DOHH2 (cell line): ENCODE results near the gene FASTKD3.

Source experiments
- H3F3A ChIP-seq: fragments of 200-600 bp; sonication (generic), shearing (Covaris generic); 2 replicates; pipeline ENCODE4 v1.6.0; 2016; ENCODE audit warnings: antibody characterized with exemption, mild to moderate bottlenecking; ENCODE audit not compliant: control insufficient read depth, insufficient read depth
- H3K27ac ChIP-seq: fragments of 200-600 bp; sonication (generic); 2 replicates; pipeline ENCODE4 v1.5.1; 2014; ENCODE audit warnings: low read depth, mild to moderate bottlenecking, low read length, moderate library complexity
- H3K27me3 ChIP-seq: fragments of 200-600 bp; sonication (generic); 2 replicates; pipeline ENCODE4 v1.6.1; 2014; ENCODE audit warnings: mild to moderate bottlenecking, low read length, mixed read lengths; ENCODE audit not compliant: control insufficient read depth
- H3K36me3 ChIP-seq: fragments of 200-600 bp; sonication (generic); 2 replicates; pipeline ENCODE4 v1.6.1; 2014; ENCODE audit warnings: mild to moderate bottlenecking, low read length, moderate library complexity, mixed read lengths; ENCODE audit not compliant: control insufficient read depth
- H3K4me1 ChIP-seq: fragments of 200-600 bp; sonication (generic); 2 replicates; pipeline ENCODE4 v1.6.1; 2014; ENCODE audit warnings: mild to moderate bottlenecking, low read length, mixed read lengths; ENCODE audit not compliant: control insufficient read depth
- H3K4me2 ChIP-seq: fragments of 200-600 bp; sonication (generic); 2 replicates; pipeline ENCODE4 v1.6.0; 2014; ENCODE audit warnings: mild to moderate bottlenecking, low read length, moderate library complexity
- H3K4me3 ChIP-seq: fragments of 200-600 bp; sonication (generic); 2 replicates; pipeline ENCODE4 v1.5.1; 2014; ENCODE audit warnings: mild to moderate bottlenecking, low read length, mixed read lengths
- H3K79me2 ChIP-seq: fragments of 200-600 bp; sonication (generic); 2 replicates; pipeline ENCODE4 v1.6.1; 2014; ENCODE audit warnings: mild to moderate bottlenecking, low read length, mixed read lengths; ENCODE audit not compliant: control insufficient read depth
- H3K9me2 ChIP-seq: fragments of 200-600 bp; sonication (generic); replicated peaks from 2 replicates; pipeline ENCODE4 v1.6.1; 2014; ENCODE audit warnings: mild to moderate bottlenecking, low read length, mixed read lengths; ENCODE audit not compliant: control insufficient read depth
- H3K9me3 ChIP-seq: fragments of 200-600 bp; sonication (generic); 2 replicates; pipeline ENCODE4 v1.6.1; 2014; ENCODE audit warnings: antibody characterized with exemption, low read length, mixed read lengths; ENCODE audit not compliant: control insufficient read depth, insufficient read depth
- H4K20me1 ChIP-seq: fragments of 200-600 bp; sonication (generic); 2 replicates; pipeline ENCODE4 v1.6.0; 2014; ENCODE audit warnings: low read depth, mild to moderate bottlenecking, antibody characterized with exemption, low read length, moderate library complexity; ENCODE audit not compliant: control insufficient read depth, insufficient read depth
- EZH2phosphoT487 ChIP-seq: fragments of 200-600 bp; sonication (generic); IDR thresholded peaks from 2 replicates; pipeline ENCODE4 v1.6.1; 2017; ENCODE audit warnings: borderline replicate concordance, mild to moderate bottlenecking, antibody characterized with exemption, low read length, moderate library complexity, mixed read lengths
- TF ChIP-seq, protein P1 (sequence below): fragments of 200-600 bp; sonication (generic); IDR thresholded peaks from one replicate; pipeline ENCODE4 v1.5.1; 2014; ENCODE audit warnings: antibody characterized with exemption, mild to moderate bottlenecking, low read depth, low read length; ENCODE audit not compliant: poor library complexity, severe bottlenecking

Gene FASTKD3

GRCh38 chr5:7851617-7852289, 17.1 kb downstream of the FASTKD3 start:
- Histone ChIP-seq H3K4me2 (no peak overlapping the region), H3F3A (no peaks in the 10 kb centered on the region), H3K9me3 (no peaks in the 10 kb centered on the region; the same call in 1 of the 2 replicates), H3K36me3 (no peaks in the 10 kb centered on the region), H3K4me3 (no peak overlapping the region), H3K27me3 (peaks cover 2% of the 10 kb centered on the region; the same call in 1 of the 2 replicates), H3K4me1 (no peaks in the 10 kb centered on the region), H4K20me1 (no peaks in the 10 kb centered on the region), H3K9me2 (no peaks in the 10 kb centered on the region), H3K79me2 (no peaks in the 10 kb centered on the region), H3K27ac (no peak overlapping the region)
- TF ChIP-seq, protein P1, sequence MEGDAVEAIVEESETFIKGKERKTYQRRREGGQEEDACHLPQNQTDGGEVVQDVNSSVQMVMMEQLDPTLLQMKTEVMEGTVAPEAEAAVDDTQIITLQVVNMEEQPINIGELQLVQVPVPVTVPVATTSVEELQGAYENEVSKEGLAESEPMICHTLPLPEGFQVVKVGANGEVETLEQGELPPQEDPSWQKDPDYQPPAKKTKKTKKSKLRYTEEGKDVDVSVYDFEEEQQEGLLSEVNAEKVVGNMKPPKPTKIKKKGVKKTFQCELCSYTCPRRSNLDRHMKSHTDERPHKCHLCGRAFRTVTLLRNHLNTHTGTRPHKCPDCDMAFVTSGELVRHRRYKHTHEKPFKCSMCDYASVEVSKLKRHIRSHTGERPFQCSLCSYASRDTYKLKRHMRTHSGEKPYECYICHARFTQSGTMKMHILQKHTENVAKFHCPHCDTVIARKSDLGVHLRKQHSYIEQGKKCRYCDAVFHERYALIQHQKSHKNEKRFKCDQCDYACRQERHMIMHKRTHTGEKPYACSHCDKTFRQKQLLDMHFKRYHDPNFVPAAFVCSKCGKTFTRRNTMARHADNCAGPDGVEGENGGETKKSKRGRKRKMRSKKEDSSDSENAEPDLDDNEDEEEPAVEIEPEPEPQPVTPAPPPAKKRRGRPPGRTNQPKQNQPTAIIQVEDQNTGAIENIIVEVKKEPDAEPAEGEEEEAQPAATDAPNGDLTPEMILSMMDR, result no peak
- TF ChIP-seq EZH2phosphoT487, result no peak

GRCh38 chr5:7851240-7851592, 17.6 kb downstream of the FASTKD3 start:
- H3F3A ChIP-seq, result no peaks in the 10 kb centered on the region
- H3K27ac ChIP-seq, result no peak overlapping the region
- no peak overlapping the region for H3K4me2 ChIP-seq
- H3K9me2 ChIP-seq, result no peaks in the 10 kb centered on the region
- H3K4me1 ChIP-seq, result no peaks in the 10 kb centered on the region
- no peak overlapping the region for H3K4me3 ChIP-seq
- TF ChIP-seq EZH2phosphoT487, result no peak
- TF ChIP-seq, protein P1, result no peak
- H3K9me3 ChIP-seq, result no peaks in the 10 kb centered on the region; the same call in 1 of the 2 replicates
- H3K79me2 ChIP-seq, result no peaks in the 10 kb centered on the region
- peaks cover 2% of the 10 kb centered on the region; the same call in 1 of the 2 replicates for H3K27me3 ChIP-seq
- H3K36me3 ChIP-seq, result no peaks in the 10 kb centered on the region
- H4K20me1 ChIP-seq, result no peaks in the 10 kb centered on the region

GRCh38 chr5:7850395-7851239, 18.2 kb downstream of the FASTKD3 start, which contains the start of gene CFAP90:
CFAP90 (minus strand) TSS chr5:7851133; CDS start chr5:7851021, 112 bp downstream.
- no peak within 1 kb of the TSS for H3K27ac ChIP-seq
- no peaks in the 10 kb centered on the region for H3K9me2 ChIP-seq
- no peak within 1 kb of the TSS for H3K4me3 ChIP-seq
- H3K4me1 ChIP-seq, result no peaks in the 10 kb centered on the region
- TF ChIP-seq, protein P1, result no peak
- no peaks in the 10 kb centered on the region; the same call in 1 of the 2 replicates for H3K9me3 ChIP-seq
- no peak within 1 kb of the TSS for H3K4me2 ChIP-seq
- no peaks in the 10 kb centered on the region for H3K36me3 ChIP-seq
- no peaks in the 10 kb centered on the region for H3F3A ChIP-seq
- no peaks in the 10 kb centered on the region for H4K20me1 ChIP-seq
- H3K27me3 ChIP-seq, result peaks cover 2% of the 10 kb centered on the region; the same call in 1 of the 2 replicates
- H3K79me2 ChIP-seq, result no peaks in the 10 kb centered on the region
